CD4-positive, alpha-beta T cell treated with Interleukin-6 for 4 hours (primary cell): ENCODE results near the gene BANP.
"Not testable (repeated sequence)": the region's sequence is repeated elsewhere in the genome, so short reads cannot be mapped to it uniquely, and the experiment has no call there.

Experiments used
- DNase-seq: peaks from one replicate; pipeline ENCODE4 v3.0.0-alpha.2; 2020; ENCODE audit warnings: mixed read lengths

Gene BANP

GRCh38 chr16:88016386-88016785 lies 65.2 kb downstream of the BANP start:
- not testable (repeated sequence) for DNase-seq

DNA sequence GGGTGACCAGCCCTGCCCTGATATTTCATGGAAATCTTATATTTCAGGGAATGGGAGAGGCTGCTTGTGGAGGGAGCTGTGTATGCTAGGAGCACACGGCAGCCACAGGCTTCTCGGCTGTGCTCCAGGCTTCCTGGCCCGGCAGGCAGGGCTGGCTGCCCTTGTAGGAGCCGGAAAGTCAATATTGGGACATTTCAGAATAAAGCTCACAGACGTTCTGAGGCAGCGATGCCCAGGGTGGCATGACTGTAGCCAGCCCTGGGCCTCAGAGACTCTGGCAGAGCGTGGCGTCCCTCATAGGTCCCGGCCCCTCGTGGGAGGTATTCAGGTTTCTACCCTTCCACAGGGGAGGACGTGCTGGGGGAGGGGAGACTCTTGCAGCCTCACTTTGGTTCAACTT lies 65.7 kb downstream of the BANP start:
- DNase-seq: no peak

GRCh38 chr16:88017587-88018101 lies 66.4 kb downstream of the BANP start:
- DNase-seq: no peak

DNA sequence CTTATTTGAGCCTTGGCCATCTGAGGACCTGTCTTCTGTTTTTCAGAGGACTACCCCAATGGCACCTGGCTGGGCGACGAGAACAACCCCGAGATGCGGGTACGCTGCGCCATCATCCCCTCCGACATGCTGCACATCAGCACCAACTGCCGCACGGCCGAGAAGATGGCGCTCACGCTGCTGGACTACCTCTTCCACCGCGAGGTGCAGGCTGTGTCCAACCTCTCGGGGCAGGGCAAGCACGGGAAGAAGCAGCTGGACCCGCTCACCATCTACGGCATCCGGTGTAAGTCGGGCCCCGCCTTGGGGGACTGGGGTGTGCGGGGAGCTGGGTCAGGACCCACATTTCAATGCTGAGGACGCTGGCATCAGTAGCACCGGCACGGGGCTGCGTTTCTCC lies 67.1 kb downstream of the BANP start:
- not testable (repeated sequence) for DNase-seq

DNA sequence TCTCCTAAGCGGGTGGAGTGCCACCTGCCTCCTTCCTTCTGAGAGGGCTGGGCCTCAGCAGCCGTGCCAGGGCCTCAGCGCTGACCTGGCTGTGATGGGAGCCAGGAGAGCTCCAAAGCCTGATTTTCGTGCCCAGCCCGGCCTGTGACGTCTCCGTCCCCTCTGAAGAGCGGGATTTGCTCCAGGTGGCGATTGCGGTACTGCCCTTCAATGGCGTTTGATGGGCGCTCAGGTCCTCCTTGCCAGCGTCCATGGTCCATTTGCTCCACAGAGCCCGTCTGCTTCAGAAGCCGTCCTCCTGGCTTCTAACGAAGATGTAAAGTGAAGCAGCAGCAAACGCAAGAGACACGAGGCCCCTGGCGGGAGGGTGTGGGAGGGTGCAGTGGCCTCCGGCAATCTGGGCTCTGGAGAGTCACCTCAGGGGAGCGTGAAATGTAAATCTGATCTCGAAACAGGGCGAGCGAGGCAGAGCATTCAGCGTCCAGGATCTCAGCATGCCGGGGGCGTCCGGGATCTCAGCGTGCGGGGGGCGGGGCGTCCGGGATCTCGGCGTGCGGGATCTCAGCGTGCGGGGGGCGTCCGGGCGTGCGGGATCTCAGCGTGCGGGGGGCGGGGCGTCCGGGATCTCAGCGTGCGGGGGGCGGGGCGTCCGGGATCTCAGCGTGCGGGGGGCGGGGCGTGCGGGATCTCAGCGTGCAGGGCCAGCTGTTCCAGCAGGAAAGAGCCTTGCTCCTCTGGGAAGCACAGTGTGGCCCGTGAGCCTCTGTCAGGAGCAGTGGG lies 68.0 kb downstream of the BANP start:
- DNase-seq: not testable (repeated sequence)

DNA sequence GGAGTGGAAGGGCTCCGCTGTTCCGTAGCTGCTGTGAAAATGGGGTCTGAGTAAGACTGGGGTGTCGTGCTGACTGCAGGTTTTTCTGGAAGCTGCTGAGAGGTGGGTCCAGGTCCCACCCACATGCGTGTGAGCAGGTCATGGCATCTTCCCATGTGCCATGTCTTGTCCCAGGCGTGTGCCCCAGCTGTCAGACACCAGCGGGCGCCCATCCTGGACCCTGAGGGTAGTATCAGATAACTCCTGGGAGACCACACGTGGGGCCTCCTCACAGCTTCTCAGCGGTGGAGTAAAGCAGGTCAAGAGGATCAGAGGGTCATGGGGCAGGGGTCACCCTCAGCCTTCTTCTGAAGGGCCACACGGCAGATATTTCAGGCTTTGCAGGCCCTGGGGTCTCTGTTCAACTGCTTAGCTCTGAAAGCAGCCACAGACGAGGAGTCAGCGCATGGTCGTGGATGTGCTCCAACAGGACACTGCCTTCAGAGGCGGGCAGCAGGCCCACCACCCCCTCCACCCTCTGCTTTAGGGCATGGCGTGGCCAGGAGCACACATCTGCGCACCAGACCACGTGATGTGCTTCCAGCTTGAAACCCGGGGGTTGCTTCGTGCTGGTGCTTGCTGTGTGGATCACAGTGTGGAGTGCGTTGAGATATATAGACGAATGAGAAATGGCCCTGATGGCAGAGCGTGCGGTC lies 68.7 kb downstream of the BANP start:
- no peak for DNase-seq

DNA sequence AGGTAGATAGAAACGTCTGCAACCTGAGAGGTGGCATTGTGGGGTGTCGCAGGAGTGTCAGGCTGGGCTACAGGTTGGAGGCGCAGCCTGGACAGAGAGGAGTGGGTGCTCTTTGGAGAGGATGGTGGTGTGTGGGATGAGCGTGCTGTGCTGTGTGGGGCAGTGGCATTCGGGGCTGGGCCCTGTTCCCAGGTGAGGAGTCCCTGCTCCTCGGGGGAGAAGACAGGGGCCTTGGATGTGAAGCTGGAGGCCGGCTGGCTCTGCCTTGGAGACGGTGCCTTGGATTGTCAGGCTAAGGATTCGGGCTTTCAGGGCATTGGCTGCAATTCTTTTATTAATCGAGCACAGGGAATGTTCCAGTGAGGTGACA lies 69.3 kb downstream of the BANP start:
- DNase-seq: no peak

- DNase-seq: not testable (repeated sequence)
Measured at GRCh38 chr16:88021041-88021970, 70.1 kb downstream of the BANP start.

GRCh38 chr16:88022076-88023042 lies 71.1 kb downstream of the BANP start:
- no peak for DNase-seq

- DNase-seq: no peak
Measured at GRCh38 chr16:88023366-88023765, 72.1 kb downstream of the BANP start.

GRCh38 chr16:88023786-88024185 lies 72.6 kb downstream of the BANP start:
- DNase-seq: no peak

DNA sequence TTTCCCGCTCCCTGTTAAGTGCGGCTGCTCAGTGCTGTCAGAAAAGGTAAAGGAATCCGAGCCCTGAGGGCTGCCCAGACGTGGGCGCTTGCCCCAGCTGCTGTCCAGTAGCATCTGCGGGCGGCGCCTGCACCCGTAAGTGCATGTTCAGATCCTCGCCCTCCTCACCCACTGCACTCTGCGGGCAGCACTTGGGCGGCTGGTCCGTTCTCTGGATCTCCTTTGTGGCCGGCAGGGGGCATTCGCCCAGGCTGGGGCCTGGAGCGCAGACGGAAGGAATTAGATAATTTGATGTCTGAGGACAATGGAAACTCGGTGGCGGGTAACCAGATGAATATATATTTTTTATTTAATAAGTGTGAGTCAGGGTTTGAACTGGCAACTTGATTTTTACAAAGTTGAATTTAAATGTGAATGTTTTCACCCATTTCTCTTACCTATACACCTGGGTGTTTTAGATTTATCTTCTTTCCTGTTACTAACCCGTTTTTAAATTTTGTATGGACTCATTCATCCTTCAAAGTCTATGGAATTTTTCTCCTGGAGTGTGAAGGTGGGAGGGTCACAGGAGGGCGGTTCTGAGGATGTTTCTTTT lies 73.4 kb downstream of the BANP start:
- DNase-seq: not testable (repeated sequence)

DNA sequence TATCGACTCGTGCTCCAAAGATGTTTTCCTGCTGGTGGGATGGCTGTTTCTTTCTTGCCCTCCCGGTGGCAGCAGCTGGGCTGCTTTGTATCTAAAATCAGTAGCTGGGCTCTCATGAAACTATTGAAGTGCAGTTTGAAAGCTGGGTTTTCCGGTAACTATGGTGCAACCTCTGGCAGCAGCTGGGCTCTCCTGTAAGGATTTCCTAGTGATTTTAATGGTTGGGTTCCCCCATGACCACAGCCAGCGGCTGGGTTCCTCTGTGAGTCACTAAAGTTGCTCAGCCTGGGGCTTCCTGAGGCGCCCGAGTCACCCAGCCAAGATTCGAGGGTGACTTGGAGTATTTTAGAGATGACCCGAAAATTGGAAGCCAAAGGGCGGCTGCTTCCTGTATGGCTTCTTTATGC lies 73.9 kb downstream of the BANP start:
- not testable (repeated sequence) for DNase-seq

- not testable (repeated sequence) for DNase-seq
Measured at GRCh38 chr16:88025828-88026555, 74.8 kb downstream of the BANP start.

DNA sequence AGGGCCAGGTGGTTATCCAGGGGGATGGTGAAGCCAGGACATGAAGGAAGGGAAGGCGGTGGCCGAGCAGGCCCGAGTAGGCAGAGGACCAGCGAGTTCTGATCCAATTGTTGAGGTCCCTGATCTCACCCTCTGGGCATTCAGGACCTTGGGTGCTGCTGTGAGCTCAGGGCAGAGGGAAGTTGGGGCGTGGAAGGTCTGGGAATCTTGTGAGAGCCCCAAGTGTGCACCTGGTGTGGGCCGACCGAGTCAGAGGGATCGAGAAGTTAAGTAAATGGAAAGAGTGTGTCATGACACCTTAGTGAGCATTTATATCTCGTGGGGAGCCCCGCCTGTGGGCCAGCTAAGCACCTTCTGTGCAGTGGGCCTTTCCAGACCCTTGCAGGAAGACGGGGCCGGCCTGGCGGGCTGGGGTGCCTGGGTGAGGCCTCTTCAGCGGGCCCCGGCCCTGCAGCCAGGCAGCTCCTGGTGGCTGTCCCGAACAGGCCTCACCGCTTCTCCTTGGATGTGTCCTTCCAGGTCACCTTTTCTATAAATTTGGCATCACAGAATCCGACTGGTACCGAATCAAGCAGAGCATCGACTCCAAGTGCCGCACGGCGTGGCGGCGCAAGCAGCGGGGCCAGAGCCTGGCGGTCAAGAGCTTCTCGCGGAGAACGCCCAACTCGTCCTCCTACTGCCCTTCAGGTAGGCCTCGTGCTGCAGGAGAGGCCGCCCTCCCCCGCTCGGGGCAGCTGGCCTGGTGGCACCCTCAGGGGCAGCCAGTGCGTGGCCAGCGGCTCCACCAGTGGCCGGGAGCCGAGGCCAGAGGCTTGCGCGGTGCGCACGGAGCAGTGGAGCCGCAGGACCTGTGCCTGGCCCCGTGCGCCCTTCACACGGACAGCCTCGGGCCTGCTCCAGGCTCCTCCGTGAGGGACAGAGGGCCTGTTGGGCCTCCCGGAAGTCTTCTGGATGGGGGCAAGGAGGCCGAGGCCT lies 76.0 kb downstream of the BANP start:
- DNase-seq: no peak

GRCh38 chr16:88028177-88028930 lies 77.1 kb downstream of the BANP start:
- DNase-seq: not testable (repeated sequence)

DNA sequence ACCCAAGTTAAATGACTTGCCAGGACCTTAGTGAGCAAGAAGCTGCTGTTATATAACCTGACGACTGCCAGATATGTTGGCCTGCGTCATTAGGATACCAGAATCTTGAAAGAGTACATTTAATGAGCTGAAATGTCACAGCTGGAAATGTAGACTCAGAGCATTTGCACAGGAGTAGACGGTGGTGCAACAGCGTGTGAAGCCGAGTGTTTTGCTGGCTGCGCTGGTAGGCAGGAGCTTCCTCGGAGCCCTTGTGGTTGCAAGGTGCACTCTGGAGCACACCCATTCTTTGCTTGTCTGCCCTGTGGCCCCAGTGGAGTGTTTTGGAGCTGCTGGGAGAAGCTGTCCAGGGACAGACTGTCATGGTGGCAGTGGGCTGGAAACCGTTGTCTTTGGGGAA lies 79.3 kb downstream of the BANP start:
- DNase-seq: no peak

DNA sequence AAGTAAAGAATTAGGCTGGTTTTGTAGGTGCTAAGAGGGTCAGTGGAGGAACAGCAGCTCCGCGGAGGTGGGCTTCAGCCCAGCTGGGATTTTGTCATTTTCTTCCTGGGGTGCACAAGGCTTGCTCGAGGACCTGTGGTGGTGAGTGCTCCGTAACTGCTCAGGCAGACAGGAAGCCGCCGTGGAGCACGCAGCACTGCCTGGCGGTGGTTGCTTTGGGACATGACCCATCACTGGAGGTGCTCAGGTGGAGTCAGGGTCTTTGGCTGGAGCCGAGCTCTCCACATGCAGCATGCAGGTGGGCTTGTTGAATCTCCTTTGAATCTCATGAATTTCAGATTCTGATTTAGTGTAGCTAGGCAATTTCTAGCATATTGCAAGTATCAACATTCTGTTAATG lies 79.7 kb downstream of the BANP start:
- DNase-seq: not testable (repeated sequence)
